Measurements from ENCODE around the gene LRP10. TPM values are rescaled to one million over a fixed set of nuclear protein-coding genes. Genes with fewer than 3 reads are reported as not detected.

LRP10 gene
- polyA plus RNA-seq, 1 donor from 2014 or later = 0.22 TPM

GRCh38 chr14:22861651-22862050 lies 9.9 kb upstream of the LRP10 start:
- H3K27ac ChIP-seq (ENCODE audit: low read length) = no peak overlapping the region
- H3K27me3 ChIP-seq (ENCODE audit: insufficient read depth, low read depth, low read length) = no peaks in the 10 kb centered on the region
- no peak overlapping the region for H3K4me3 ChIP-seq (ENCODE audit: low read length)
- H3K9me3 ChIP-seq (ENCODE audit: low read length) = no peaks in the 10 kb centered on the region
- H3K4me2 ChIP-seq (ENCODE audit: low read length) = no peak overlapping the region
- no peaks in the 10 kb centered on the region for H3K9me2 ChIP-seq (ENCODE audit: insufficient read depth, low read length)
- H2AFZ ChIP-seq (ENCODE audit: low read depth, low read length) = no peak overlapping the region
- no peaks in the 10 kb centered on the region for H4K20me1 ChIP-seq (ENCODE audit: insufficient read depth)
- no peak overlapping the region for H3K9ac ChIP-seq (ENCODE audit: low read length)
- H3F3A ChIP-seq (ENCODE audit: insufficient read depth, low read length, poor library complexity, severe bottlenecking) = no peaks in the 10 kb centered on the region
- TF ChIP-seq, protein P1, sequence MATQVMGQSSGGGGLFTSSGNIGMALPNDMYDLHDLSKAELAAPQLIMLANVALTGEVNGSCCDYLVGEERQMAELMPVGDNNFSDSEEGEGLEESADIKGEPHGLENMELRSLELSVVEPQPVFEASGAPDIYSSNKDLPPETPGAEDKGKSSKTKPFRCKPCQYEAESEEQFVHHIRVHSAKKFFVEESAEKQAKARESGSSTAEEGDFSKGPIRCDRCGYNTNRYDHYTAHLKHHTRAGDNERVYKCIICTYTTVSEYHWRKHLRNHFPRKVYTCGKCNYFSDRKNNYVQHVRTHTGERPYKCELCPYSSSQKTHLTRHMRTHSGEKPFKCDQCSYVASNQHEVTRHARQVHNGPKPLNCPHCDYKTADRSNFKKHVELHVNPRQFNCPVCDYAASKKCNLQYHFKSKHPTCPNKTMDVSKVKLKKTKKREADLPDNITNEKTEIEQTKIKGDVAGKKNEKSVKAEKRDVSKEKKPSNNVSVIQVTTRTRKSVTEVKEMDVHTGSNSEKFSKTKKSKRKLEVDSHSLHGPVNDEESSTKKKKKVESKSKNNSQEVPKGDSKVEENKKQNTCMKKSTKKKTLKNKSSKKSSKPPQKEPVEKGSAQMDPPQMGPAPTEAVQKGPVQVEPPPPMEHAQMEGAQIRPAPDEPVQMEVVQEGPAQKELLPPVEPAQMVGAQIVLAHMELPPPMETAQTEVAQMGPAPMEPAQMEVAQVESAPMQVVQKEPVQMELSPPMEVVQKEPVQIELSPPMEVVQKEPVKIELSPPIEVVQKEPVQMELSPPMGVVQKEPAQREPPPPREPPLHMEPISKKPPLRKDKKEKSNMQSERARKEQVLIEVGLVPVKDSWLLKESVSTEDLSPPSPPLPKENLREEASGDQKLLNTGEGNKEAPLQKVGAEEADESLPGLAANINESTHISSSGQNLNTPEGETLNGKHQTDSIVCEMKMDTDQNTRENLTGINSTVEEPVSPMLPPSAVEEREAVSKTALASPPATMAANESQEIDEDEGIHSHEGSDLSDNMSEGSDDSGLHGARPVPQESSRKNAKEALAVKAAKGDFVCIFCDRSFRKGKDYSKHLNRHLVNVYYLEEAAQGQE (IDR thresholded peaks at IDR 0.05; ENCODE audit: borderline replicate concordance) = no peak
- TF ChIP-seq RAD21 (conservative IDR thresholded peaks at IDR 0.05) (no peak), SMC3 (conservative IDR thresholded peaks at IDR 0.05; ENCODE audit: poor library complexity) (no peak)
- no peaks in the 10 kb centered on the region for H3K36me3 ChIP-seq (ENCODE audit: insufficient read depth, low read length)
- H3K79me2 ChIP-seq (replicated peaks; ENCODE audit: insufficient read depth, low read length) = no peaks in the 10 kb centered on the region

DNA sequence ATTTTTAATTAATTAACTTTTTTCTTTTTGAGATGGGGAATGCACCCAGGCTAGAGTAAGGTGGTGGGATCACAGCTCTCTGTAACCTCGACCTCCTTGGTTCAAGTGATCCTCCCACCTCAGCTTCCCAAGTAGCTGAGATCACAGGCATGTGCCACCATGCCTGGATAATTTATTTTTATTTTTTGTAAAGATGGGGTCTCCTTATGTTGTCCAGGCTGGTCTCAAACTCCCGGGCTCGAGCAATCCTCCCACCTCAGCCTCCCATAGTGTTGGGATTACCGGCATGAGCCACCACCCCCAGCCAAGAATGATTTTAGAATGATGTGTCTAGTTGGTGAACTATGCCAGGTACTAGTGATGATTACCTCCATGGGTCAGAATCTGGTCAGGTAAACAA lies 6.6 kb upstream of the LRP10 start:
- no peaks in the 10 kb centered on the region for H3F3A ChIP-seq (ENCODE audit: insufficient read depth, low read length, poor library complexity, severe bottlenecking)
- no peak overlapping the region for H3K4me2 ChIP-seq (ENCODE audit: low read length)
- no peaks in the 10 kb centered on the region for H4K20me1 ChIP-seq (ENCODE audit: insufficient read depth)
- no peak overlapping the region for H3K9ac ChIP-seq (ENCODE audit: low read length)
- H3K27me3 ChIP-seq (ENCODE audit: insufficient read depth, low read depth, low read length) = no peaks in the 10 kb centered on the region
- H2AFZ ChIP-seq (ENCODE audit: low read depth, low read length) = no peak overlapping the region
- TF ChIP-seq EP300 (conservative IDR thresholded peaks at IDR 0.05; ENCODE audit: poor library complexity, severe bottlenecking) = no peak
- H3K9me2 ChIP-seq (ENCODE audit: insufficient read depth, low read length) = no peaks in the 10 kb centered on the region
- no peak overlapping the region for H3K4me3 ChIP-seq (ENCODE audit: low read length)
- H3K79me2 ChIP-seq (replicated peaks; ENCODE audit: insufficient read depth, low read length) = no peaks in the 10 kb centered on the region
- no peaks in the 10 kb centered on the region for H3K9me3 ChIP-seq (ENCODE audit: low read length)
- no peak overlapping the region for H3K27ac ChIP-seq (ENCODE audit: low read length)
- H3K36me3 ChIP-seq (ENCODE audit: insufficient read depth, low read length) = no peaks in the 10 kb centered on the region

DNA sequence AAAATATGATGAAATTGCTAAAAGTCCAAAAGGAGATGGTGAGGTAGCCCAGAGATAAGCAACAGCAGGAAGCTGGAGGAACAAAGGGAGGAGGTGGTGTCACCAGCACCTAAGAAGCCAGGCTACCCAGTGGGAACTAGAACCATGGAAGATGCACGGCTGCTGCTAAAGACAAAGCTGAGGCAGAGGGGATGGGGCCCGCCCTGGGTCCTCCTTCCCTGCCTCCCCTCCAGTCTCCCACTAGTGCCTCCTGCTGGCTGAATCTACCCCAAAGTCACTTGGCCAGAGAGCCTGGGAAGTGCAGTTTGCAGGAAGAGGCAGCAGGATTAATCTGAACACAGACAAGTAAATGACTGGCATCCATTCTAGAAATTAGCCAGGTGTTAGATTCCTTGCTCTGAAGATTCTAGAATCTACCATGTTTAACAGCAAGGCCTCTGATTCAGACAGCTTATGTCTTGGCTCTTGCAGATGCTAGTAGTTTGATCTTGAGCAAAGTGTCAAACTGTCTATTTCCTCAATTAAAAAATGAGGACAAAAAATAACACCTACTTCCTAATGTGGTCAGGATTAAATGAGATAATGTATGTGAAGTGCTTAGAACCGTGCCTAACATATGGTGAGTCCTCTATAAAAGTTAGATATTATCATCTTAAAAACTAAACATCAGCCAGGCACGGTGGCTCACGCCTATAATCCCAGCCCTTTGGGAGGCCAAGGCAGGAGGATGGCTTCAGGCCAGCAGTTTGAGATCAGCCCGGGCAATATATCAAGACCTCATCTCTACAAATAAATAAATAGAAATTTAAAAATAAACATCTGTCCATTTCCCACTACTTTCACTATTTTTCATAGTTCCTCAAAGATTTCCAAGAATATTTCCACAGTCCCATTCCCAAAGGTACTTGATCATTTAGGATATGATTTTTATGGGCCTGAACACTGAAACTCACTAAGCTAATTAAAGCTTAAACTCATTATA lies 5.8 kb upstream of the LRP10 start:
- no peak overlapping the region for H3K9ac ChIP-seq (ENCODE audit: low read length)
- no peak overlapping the region for H2AFZ ChIP-seq (ENCODE audit: low read depth, low read length)

More for the DNA sequence above, 5.8 kb upstream of the LRP10 start:
- no peak for TF ChIP-seq POLR2AphosphoS5 (IDR thresholded peaks at IDR 0.05)
- no peak for TF ChIP-seq MXI1 (conservative IDR thresholded peaks at IDR 0.05; ENCODE audit: poor library complexity, severe bottlenecking)
- TF ChIP-seq, protein P1 (IDR thresholded peaks at IDR 0.05; ENCODE audit: borderline replicate concordance) = no peak
- no peak for TF ChIP-seq EP300 (conservative IDR thresholded peaks at IDR 0.05; ENCODE audit: poor library complexity, severe bottlenecking)
- no peak for TF ChIP-seq SMC3 (conservative IDR thresholded peaks at IDR 0.05; ENCODE audit: poor library complexity)
- TF ChIP-seq, protein P2, sequence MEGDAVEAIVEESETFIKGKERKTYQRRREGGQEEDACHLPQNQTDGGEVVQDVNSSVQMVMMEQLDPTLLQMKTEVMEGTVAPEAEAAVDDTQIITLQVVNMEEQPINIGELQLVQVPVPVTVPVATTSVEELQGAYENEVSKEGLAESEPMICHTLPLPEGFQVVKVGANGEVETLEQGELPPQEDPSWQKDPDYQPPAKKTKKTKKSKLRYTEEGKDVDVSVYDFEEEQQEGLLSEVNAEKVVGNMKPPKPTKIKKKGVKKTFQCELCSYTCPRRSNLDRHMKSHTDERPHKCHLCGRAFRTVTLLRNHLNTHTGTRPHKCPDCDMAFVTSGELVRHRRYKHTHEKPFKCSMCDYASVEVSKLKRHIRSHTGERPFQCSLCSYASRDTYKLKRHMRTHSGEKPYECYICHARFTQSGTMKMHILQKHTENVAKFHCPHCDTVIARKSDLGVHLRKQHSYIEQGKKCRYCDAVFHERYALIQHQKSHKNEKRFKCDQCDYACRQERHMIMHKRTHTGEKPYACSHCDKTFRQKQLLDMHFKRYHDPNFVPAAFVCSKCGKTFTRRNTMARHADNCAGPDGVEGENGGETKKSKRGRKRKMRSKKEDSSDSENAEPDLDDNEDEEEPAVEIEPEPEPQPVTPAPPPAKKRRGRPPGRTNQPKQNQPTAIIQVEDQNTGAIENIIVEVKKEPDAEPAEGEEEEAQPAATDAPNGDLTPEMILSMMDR (IDR thresholded peaks at IDR 0.05; ENCODE audit: poor library complexity, severe bottlenecking) = no peak
- TF ChIP-seq EZH2 (IDR thresholded peaks at IDR 0.05; ENCODE audit: borderline replicate concordance, insufficient read depth, low read length, poor library complexity, severe bottlenecking) = no peak
- no peak for TF ChIP-seq TAF1 (IDR thresholded peaks at IDR 0.05; ENCODE audit: low read depth)
- H3K4me3 ChIP-seq (ENCODE audit: low read length) = no peak overlapping the region
- no peaks in the 10 kb centered on the region for H3K27me3 ChIP-seq (ENCODE audit: insufficient read depth, low read depth, low read length)
- no peaks in the 10 kb centered on the region for H3K9me2 ChIP-seq (ENCODE audit: insufficient read depth, low read length)
- no peak overlapping the region for H3K27ac ChIP-seq (ENCODE audit: low read length)
- H3K9me3 ChIP-seq (ENCODE audit: low read length) = no peaks in the 10 kb centered on the region
- no peak overlapping the region for H3K4me2 ChIP-seq (ENCODE audit: low read length)
- no peaks in the 10 kb centered on the region for H4K20me1 ChIP-seq (ENCODE audit: insufficient read depth)
- no peaks in the 10 kb centered on the region for H3K79me2 ChIP-seq (replicated peaks; ENCODE audit: insufficient read depth, low read length)
- H3K36me3 ChIP-seq (ENCODE audit: insufficient read depth, low read length) = no peaks in the 10 kb centered on the region
- no peaks in the 10 kb centered on the region for H3F3A ChIP-seq (ENCODE audit: insufficient read depth, low read length, poor library complexity, severe bottlenecking)

All from neural cell (in vitro differentiated cells).